HUES6 (cell line): ENCODE results near the gene KRTAP9-9.
"Not testable (repeated sequence)": the region's sequence is repeated elsewhere in the genome, so short reads cannot be mapped to it uniquely, and the experiment has no call there.

Source experiments
- H3K27ac ChIP-seq: 2 replicates; pipeline ENCODE4 v1.7.0; 2013; ENCODE audit warnings: low read depth, mild to moderate bottlenecking, low read length, inconsistent platforms
- H3K27me3 ChIP-seq: 2 replicates; pipeline ENCODE4 v1.6.1; 2013; ENCODE audit warnings: low read length; ENCODE audit not compliant: control insufficient read depth, insufficient read depth
- H3K36me3 ChIP-seq: 2 replicates; pipeline ENCODE4 v1.6.1; 2013; ENCODE audit warnings: low read length; ENCODE audit not compliant: control insufficient read depth, insufficient read depth
- H3K4me1 ChIP-seq: 2 replicates; pipeline ENCODE4 v1.6.1; 2013; ENCODE audit warnings: low read length; ENCODE audit not compliant: control insufficient read depth, insufficient read depth
- H3K4me3 ChIP-seq: 2 replicates; pipeline ENCODE4 v1.5.1; 2013; ENCODE audit warnings: low read depth, low read length
- H3K9ac ChIP-seq: one replicate; pipeline ENCODE4 v1.6.1; 2013; ENCODE audit warnings: mild to moderate bottlenecking, low read length
- H3K9me3 ChIP-seq: 2 replicates; pipeline ENCODE4 v1.6.1; 2013; ENCODE audit warnings: low read depth, low read length; ENCODE audit not compliant: control insufficient read depth, insufficient read depth

Gene KRTAP9-9

GRCh38 chr17:41255381-41256290, at the start of gene KRTAP9-9:
Gene KRTAP9-9, plus strand, starts transcription at chr17:41255384.
- not testable (repeated sequence) for H3K9me3 ChIP-seq, H3K36me3 ChIP-seq, H3K4me1 ChIP-seq, H3K9ac ChIP-seq, H3K27ac ChIP-seq, H3K4me3 ChIP-seq
- H3K27me3 ChIP-seq: peaks cover 46% of the 10 kb centered on the region

- Histone ChIP-seq H3K36me3 (no peaks in the 10 kb centered on the region), H3K27ac (no peak overlapping the region), H3K9ac (no peak overlapping the region), H3K4me3 (no peak overlapping the region), H3K9me3 (peaks cover 4% of the 10 kb centered on the region), H3K4me1 (no peaks in the 10 kb centered on the region), H3K27me3 (no peaks in the 10 kb centered on the region)
These were observed 43.2 kb upstream of the KRTAP9-9 start for GRCh38 chr17:41211845-41212466.

- H3K27ac ChIP-seq: no peak overlapping the region
- no peak overlapping the region for H3K9ac ChIP-seq
- H3K9me3 ChIP-seq: no peaks in the 10 kb centered on the region; the same call in 1 of the 2 replicates
- H3K36me3 ChIP-seq: no peaks in the 10 kb centered on the region
- no peaks in the 10 kb centered on the region for H3K27me3 ChIP-seq
- H3K4me3 ChIP-seq: no peak overlapping the region
- H3K4me1 ChIP-seq: no peaks in the 10 kb centered on the region
These were observed 42.5 kb upstream of the KRTAP9-9 start for GRCh38 chr17:41212524-41213169.

GRCh38 chr17:41215681-41216080, 39.5 kb upstream of the KRTAP9-9 start:
- H3K27me3 ChIP-seq: no peaks in the 10 kb centered on the region
- H3K4me3 ChIP-seq: no peak overlapping the region
- H3K9ac ChIP-seq: no peak overlapping the region
- H3K36me3 ChIP-seq: no peaks in the 10 kb centered on the region
- H3K4me1 ChIP-seq: no peaks in the 10 kb centered on the region
- no peaks in the 10 kb centered on the region for H3K9me3 ChIP-seq
- H3K27ac ChIP-seq: no peak overlapping the region

- Histone ChIP-seq H3K36me3 (no peaks in the 10 kb centered on the region), H3K4me3 (no peak overlapping the region), H3K27me3 (peaks cover 4% of the 10 kb centered on the region; the same call in 1 of the 2 replicates)
These were observed 31.4 kb upstream of the KRTAP9-9 start for GRCh38 chr17:41223821-41224220.

GRCh38 chr17:41226051-41226450, 29.1 kb upstream of the KRTAP9-9 start:
- Histone ChIP-seq H3K36me3 (no peaks in the 10 kb centered on the region), H3K27me3 (peaks cover 4% of the 10 kb centered on the region; the same call in 1 of the 2 replicates), H3K4me3 (no peak overlapping the region), H3K9ac (no peak overlapping the region), H3K4me1 (no peaks in the 10 kb centered on the region), H3K9me3 (no peaks in the 10 kb centered on the region), H3K27ac (no peak overlapping the region)

More at GRCh38 chr17:41223821-41224220, 31.4 kb upstream of the KRTAP9-9 start:
- no peak overlapping the region for H3K9ac ChIP-seq
- no peaks in the 10 kb centered on the region for H3K4me1 ChIP-seq
- H3K27ac ChIP-seq: no peak overlapping the region
- no peaks in the 10 kb centered on the region for H3K9me3 ChIP-seq

- not testable (repeated sequence) for H3K4me1 ChIP-seq, H3K27ac ChIP-seq, H3K9ac ChIP-seq, H3K27me3 ChIP-seq, H3K9me3 ChIP-seq, H3K4me3 ChIP-seq, H3K36me3 ChIP-seq
These were observed 28.5 kb upstream of the KRTAP9-9 start, which contains the start of gene KRTAP9-2 for GRCh38 chr17:41226598-41227095. Gene KRTAP9-2, plus strand, starts transcription at chr17:41226648. Its CDS starts 7 bp downstream, at chr17:41226655.

- no peaks in the 10 kb centered on the region for H3K4me1 ChIP-seq
- H3K4me3 ChIP-seq: no peak overlapping the region
- no peaks in the 10 kb centered on the region for H3K36me3 ChIP-seq
- no peaks in the 10 kb centered on the region for H3K9me3 ChIP-seq
- H3K27me3 ChIP-seq: peaks cover 10% of the 10 kb centered on the region; the same call in 1 of the 2 replicates
- H3K27ac ChIP-seq: no peak overlapping the region
- H3K9ac ChIP-seq: no peak overlapping the region
These were observed 25.1 kb upstream of the KRTAP9-9 start for GRCh38 chr17:41230094-41230493.

- no peaks in the 10 kb centered on the region for H3K4me1 ChIP-seq
- no peaks in the 10 kb centered on the region for H3K36me3 ChIP-seq
- no peak overlapping the region for H3K27ac ChIP-seq
- no peak overlapping the region for H3K9ac ChIP-seq
- H3K9me3 ChIP-seq: no peaks in the 10 kb centered on the region
- H3K4me3 ChIP-seq: no peak overlapping the region
- peaks cover 11% of the 10 kb centered on the region for H3K27me3 ChIP-seq
These were observed 23.5 kb upstream of the KRTAP9-9 start for GRCh38 chr17:41231731-41232130.

GRCh38 chr17:41232399-41233105, 22.6 kb upstream of the KRTAP9-9 start, which contains the start of gene KRTAP9-3:
Gene KRTAP9-3, plus strand, starts transcription at chr17:41232449. Its CDS starts 53 bp downstream, at chr17:41232502.
- not testable (repeated sequence) for H3K9me3 ChIP-seq, H3K4me3 ChIP-seq, H3K27ac ChIP-seq, H3K9ac ChIP-seq, H3K36me3 ChIP-seq, H3K4me1 ChIP-seq
- H3K27me3 ChIP-seq: peaks cover 15% of the 10 kb centered on the region
